ENCODE data around the gene MICAL2. TPM values are rescaled to one million over a fixed set of nuclear protein-coding genes. Genes with fewer than 3 reads are reported as not detected.

The MICAL2 gene
- total and polyA plus RNA-seq, 2 donors (not counting 1 experiment from before 2014, with no cell fraction given): 0.32 to 0.40 TPM

GRCh38 chr11:12119502-12119901 lies 9.1 kb downstream of the MICAL2 start:
- ChIA-PET POLR2A (no interaction called here), CTCF (no interaction called here)
- WGBS (ENCODE audit: insufficient coverage): 91% methylated on average over 2 of the region's 5 CpGs
- H3K4me2 ChIP-seq (replicated peaks; ENCODE audit: low read depth, low read length, poor library complexity, severe bottlenecking): no peak overlapping the region
- H3K4me1 ChIP-seq (ENCODE audit: control insufficient read depth in 2 of 2, insufficient read depth in 2 of 2, low read length in 2 of 2): no peaks in the 10 kb centered on the region
- peaks cover 0 to 5% (median 2%) of the 10 kb centered on the region in 4 experiments for H3K27me3 ChIP-seq (replicated peaks in 1 of 4; ENCODE audit: control extremely low read depth in 1 of 4, control insufficient read depth in 3 of 4, insufficient read depth in 4 of 4, low read length in 3 of 4)
- no peak overlapping the region for H3K4me3 ChIP-seq (ENCODE audit: control extremely low read depth in 1 of 5, extremely low read depth in 1 of 5, insufficient read depth in 1 of 5, low read depth in 2 of 5, low read length in 4 of 5)
- no peaks in the 10 kb centered on the region for H3K9me3 ChIP-seq (ENCODE audit: control extremely low read depth in 1 of 3, control insufficient read depth in 2 of 3, insufficient read depth in 1 of 3, low read length in 2 of 3)
- no peak for TF ChIP-seq CTCF (IDR thresholded peaks at IDR 0.05)
- no peak for TF ChIP-seq EZH2 (IDR thresholded peaks at IDR 0.05; ENCODE audit: borderline replicate concordance, insufficient read depth, low read depth, low read length, poor library complexity, severe bottlenecking)
- no peak overlapping the region for H3K9ac ChIP-seq (ENCODE audit: low read length)
- DNase-seq (no peak), ATAC-seq (ENCODE audit: low read depth) (no peak)
- H3K79me2 ChIP-seq (ENCODE audit: control insufficient read depth, insufficient read depth, low read length): no peaks in the 10 kb centered on the region
- H3K36me3 ChIP-seq (replicated peaks in 1 of 2; ENCODE audit: control extremely low read depth in 1 of 2, control insufficient read depth in 1 of 2, extremely low read depth in 1 of 2, insufficient read depth in 2 of 2, low read length in 1 of 2): no peaks in the 10 kb centered on the region
- H3K27ac Mint-ChIP-seq: no peak overlapping the region
- H4K20me1 ChIP-seq (ENCODE audit: control insufficient read depth, insufficient read depth, low read length, poor library complexity, severe bottlenecking): no peaks in the 10 kb centered on the region
- H3K27ac ChIP-seq (ENCODE audit: low read length in 2 of 2): no peak overlapping the region
- intact Hi-C loops (cut with micrococcal nuclease): no loop called here
- no peaks in the 10 kb centered on the region for H3K9me3 Mint-ChIP-seq (ENCODE audit: insufficient read depth)
- no peak overlapping the region for H3K4me3 Mint-ChIP-seq
- no peak overlapping the region for H2AFZ ChIP-seq (ENCODE audit: insufficient read depth, low read depth, low read length, poor library complexity, severe bottlenecking)
- H3K27me3 Mint-ChIP-seq: peaks cover 42% of the 10 kb centered on the region
- no peaks in the 10 kb centered on the region for H3K4me1 Mint-ChIP-seq

DNA sequence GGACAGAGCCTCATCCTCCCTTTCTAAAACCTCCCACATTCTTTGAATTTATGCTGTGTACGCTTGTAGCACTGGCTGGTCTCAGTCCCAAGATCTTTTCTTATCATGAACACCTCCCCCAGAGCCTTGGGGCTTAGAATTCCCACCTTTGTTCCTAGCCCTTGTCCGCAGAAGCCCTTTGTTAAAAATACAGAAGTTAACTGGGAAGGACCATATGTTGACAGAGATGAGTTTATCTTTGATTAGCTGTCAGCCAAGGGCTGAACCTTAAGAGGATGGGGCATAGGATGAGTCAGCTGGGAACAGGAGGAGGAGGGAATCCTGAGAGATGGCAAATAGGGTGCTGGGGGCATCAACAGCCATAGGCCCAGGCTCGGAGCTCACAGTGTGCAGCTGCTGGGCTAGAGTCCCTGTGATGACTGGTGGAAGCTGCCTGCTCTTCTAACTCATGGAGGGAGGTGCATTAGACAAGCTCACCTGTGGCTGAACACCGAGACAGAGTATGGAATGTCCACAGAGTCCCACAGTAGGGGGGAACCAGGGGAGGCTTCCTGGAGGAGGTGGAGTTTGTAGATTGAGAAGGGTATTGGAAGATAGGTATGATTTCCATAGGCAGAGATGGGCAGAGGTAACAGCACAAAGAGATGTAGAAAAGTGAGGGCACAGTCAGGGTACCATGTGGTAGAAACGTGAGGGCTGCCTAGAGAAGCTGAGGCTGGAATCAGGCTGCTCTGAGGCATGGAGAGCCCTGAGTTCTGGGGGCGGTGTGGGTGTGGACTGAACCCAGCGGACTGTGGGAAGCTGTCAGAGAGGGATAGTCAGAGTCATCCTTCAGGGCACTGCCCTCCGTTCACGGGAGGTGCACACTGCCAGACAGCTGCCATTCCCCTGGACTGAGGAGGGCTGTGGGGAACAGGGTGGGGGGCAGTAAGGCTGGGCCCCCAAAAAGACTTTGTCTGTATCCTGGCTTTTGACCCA lies 9.9 kb downstream of the MICAL2 start:
- CTCF ChIA-PET: no interaction called here
- no peaks in the 10 kb centered on the region for H3K4me1 ChIP-seq (ENCODE audit: control insufficient read depth in 2 of 2, insufficient read depth in 2 of 2, low read length in 2 of 2)
- no peak overlapping the region for H3K9ac ChIP-seq (ENCODE audit: low read length)

More for the DNA sequence above, 9.9 kb downstream of the MICAL2 start:
- H3K9me3 ChIP-seq (ENCODE audit: control extremely low read depth in 1 of 3, control insufficient read depth in 2 of 3, insufficient read depth in 1 of 3, low read length in 2 of 3): no peaks in the 10 kb centered on the region
- no peaks in the 10 kb centered on the region for H3K36me3 ChIP-seq (replicated peaks in 1 of 2; ENCODE audit: control extremely low read depth in 1 of 2, control insufficient read depth in 1 of 2, extremely low read depth in 1 of 2, insufficient read depth in 2 of 2, low read length in 1 of 2)
- DNase-seq: no peak
- 84% methylated on average over 9 of the region's 9 CpGs for WGBS (ENCODE audit: insufficient coverage)
- Mint-ChIP-seq H3K4me3 (no peak overlapping the region), H3K4me1 (no peaks in the 10 kb centered on the region), H3K27me3 (peaks cover 41% of the 10 kb centered on the region), H3K9me3 (ENCODE audit: insufficient read depth) (no peaks in the 10 kb centered on the region), H3K27ac (no peak overlapping the region)
- H2AFZ ChIP-seq (ENCODE audit: insufficient read depth, low read depth, low read length, poor library complexity, severe bottlenecking): no peak overlapping the region
- H3K79me2 ChIP-seq (ENCODE audit: control insufficient read depth, insufficient read depth, low read length): no peaks in the 10 kb centered on the region
- TF ChIP-seq EZH2 (IDR thresholded peaks at IDR 0.05; ENCODE audit: borderline replicate concordance, insufficient read depth, low read depth, low read length, poor library complexity, severe bottlenecking) (no peak), CTCF (IDR thresholded peaks at IDR 0.05) (no peak)
- ATAC-seq (ENCODE audit: low read depth): no peak
- H3K27me3 ChIP-seq (replicated peaks in 1 of 4; ENCODE audit: control extremely low read depth in 1 of 4, control insufficient read depth in 3 of 4, insufficient read depth in 4 of 4, low read length in 3 of 4): peaks cover 0 to 4% (median 1%) of the 10 kb centered on the region in 4 experiments
- H3K4me3 ChIP-seq (ENCODE audit: control extremely low read depth in 1 of 5, extremely low read depth in 1 of 5, insufficient read depth in 1 of 5, low read depth in 2 of 5, low read length in 4 of 5): no peak overlapping the region
- POLR2A ChIA-PET: no interaction called here
- H3K27ac ChIP-seq (ENCODE audit: low read length in 2 of 2): no peak overlapping the region
- intact Hi-C loops (cut with micrococcal nuclease): no loop called here
- no peaks in the 10 kb centered on the region for H4K20me1 ChIP-seq (ENCODE audit: control insufficient read depth, insufficient read depth, low read length, poor library complexity, severe bottlenecking)
- no peak overlapping the region for H3K4me2 ChIP-seq (replicated peaks; ENCODE audit: low read depth, low read length, poor library complexity, severe bottlenecking)

All from B cell (primary cell).